Mesothelial cell of epicardium (in vitro differentiated cells): ENCODE measurements around the gene CDH13. TPM values are rescaled to one million over a fixed set of nuclear protein-coding genes. Genes with fewer than 3 reads are reported as not detected.
A peak's percentile ranks its signal among the peaks of the same experiment; 100 is the strongest.

Source experiments
- DNase-seq, 2 experiments: peaks; one replicate each; pipeline ENCODE4 v3.0.0; 2021; ENCODE audit warnings: low spot score in 2 of 2; ENCODE audit not compliant: unreplicated experiment in 2 of 2
- H3K27ac Mint-ChIP-seq: 2 replicates; pipeline ENCODE4 v1.8.0; 2021; ENCODE audit warnings: mixed read lengths
- H3K27me3 Mint-ChIP-seq: 2 replicates; pipeline ENCODE4 v1.8.0; 2021; ENCODE audit warnings: low read depth, mixed read lengths
- H3K36me3 Mint-ChIP-seq: 2 replicates; pipeline ENCODE4 v1.8.0; 2021; ENCODE audit warnings: mixed read lengths
- H3K4me1 Mint-ChIP-seq: 2 replicates; pipeline ENCODE4 v1.8.0; 2021; ENCODE audit warnings: mixed read lengths
- H3K4me3 Mint-ChIP-seq: 2 replicates; pipeline ENCODE4 v1.8.0; 2021; ENCODE audit warnings: mild to moderate bottlenecking, moderate library complexity, mixed read lengths
- H3K9me3 Mint-ChIP-seq: 2 replicates; pipeline ENCODE4 v1.8.0; 2021; ENCODE audit warnings: mixed read lengths
- total RNA-seq: library from RNA; stranded (reverse); gene quantifications from 3 replicates; pipeline ENCODE4 v1.2.1, GENCODE V29; 2021
- TF ChIP-seq, protein P1 (sequence below): fragments of 200-600 bp; sonication (generic); IDR thresholded peaks from one replicate; pipeline ENCODE4 v1.5.0; 2021; ENCODE audit warnings: antibody characterized with exemption; ENCODE audit not compliant: unreplicated experiment

The CDH13 gene
- total RNA-seq, 1 donor from 2014 or later, result 0.80 TPM

DNA sequence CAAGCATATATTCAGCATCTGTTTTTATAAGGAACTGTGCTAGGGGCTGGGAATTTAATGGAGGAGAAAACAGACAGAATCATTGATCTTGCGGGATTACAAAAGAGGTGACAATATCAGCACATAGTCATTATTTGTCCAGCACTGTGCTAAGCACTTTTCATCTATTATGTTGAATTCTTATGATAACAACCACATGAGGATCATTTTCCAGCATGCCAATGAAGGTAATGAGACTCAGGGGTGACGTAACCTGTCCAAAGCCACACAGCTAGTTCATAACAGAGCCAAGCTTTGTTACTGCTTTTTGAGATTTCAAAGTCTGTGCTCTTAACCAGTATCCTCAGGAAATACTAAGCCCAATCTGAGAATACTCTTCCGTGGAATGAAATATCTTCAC, 503.3 kb downstream of the CDH13 start:
- H3K27me3 Mint-ChIP-seq, result peaks cover 2% of the 10 kb centered on the region
- H3K4me3 Mint-ChIP-seq, result no peak overlapping the region
- no peak overlapping the region for H3K27ac Mint-ChIP-seq
- TF ChIP-seq, protein P1, sequence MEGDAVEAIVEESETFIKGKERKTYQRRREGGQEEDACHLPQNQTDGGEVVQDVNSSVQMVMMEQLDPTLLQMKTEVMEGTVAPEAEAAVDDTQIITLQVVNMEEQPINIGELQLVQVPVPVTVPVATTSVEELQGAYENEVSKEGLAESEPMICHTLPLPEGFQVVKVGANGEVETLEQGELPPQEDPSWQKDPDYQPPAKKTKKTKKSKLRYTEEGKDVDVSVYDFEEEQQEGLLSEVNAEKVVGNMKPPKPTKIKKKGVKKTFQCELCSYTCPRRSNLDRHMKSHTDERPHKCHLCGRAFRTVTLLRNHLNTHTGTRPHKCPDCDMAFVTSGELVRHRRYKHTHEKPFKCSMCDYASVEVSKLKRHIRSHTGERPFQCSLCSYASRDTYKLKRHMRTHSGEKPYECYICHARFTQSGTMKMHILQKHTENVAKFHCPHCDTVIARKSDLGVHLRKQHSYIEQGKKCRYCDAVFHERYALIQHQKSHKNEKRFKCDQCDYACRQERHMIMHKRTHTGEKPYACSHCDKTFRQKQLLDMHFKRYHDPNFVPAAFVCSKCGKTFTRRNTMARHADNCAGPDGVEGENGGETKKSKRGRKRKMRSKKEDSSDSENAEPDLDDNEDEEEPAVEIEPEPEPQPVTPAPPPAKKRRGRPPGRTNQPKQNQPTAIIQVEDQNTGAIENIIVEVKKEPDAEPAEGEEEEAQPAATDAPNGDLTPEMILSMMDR, result no peak
- H3K4me1 Mint-ChIP-seq, result peaks cover 2% of the 10 kb centered on the region
- H3K9me3 Mint-ChIP-seq, result peaks cover 20% of the 10 kb centered on the region
- DNase-seq, result no peak
- H3K36me3 Mint-ChIP-seq, result no peaks in the 10 kb centered on the region

DNA sequence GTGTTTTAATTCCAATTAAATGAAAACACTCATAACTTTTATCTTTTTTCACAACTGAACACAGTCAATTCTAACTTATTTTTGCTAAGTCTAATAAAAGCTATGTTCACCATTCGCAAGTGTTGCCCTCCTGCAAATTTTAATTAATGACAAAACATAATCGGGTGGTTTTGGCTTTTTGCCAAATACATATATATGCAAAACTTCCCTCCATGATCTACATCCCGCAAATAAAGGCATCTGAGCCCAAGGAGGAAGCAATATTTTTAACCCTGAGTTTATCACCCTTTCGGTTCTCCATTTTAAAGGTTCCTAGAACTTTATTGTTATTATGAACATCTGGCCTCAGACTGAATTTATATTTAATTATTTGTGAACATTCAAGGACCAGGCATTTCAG, 507.9 kb downstream of the CDH13 start:
- peaks cover 5% of the 10 kb centered on the region for H3K27me3 Mint-ChIP-seq
- TF ChIP-seq, protein P1, result no peak
- H3K36me3 Mint-ChIP-seq, result no peaks in the 10 kb centered on the region
- H3K4me1 Mint-ChIP-seq, result peaks cover 10% of the 10 kb centered on the region
- no peaks in the 10 kb centered on the region for H3K9me3 Mint-ChIP-seq
- no peak for DNase-seq
- no peak overlapping the region for H3K4me3 Mint-ChIP-seq
- no peak overlapping the region for H3K27ac Mint-ChIP-seq

DNA sequence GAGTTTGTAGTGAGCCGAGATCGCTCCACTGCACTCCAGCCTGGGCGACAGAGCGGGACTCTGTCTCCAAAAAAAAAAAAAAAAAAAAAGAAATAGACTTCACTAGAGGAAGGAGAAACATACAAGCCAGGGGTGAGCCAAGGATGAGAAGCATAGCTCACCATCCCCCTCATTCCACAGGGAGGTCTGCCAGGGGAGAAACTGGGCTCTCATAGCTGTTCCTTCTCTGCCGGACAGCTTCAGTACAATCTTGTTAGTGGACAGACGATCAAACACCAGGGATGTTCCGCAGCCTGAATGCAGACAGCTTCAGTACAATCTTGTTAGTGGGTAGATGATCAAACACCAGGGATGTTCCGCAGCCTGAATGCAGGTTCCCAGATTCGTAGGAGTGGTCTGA, 509.6 kb downstream of the CDH13 start:
- DNase-seq, result no peak
- H3K36me3 Mint-ChIP-seq, result no peaks in the 10 kb centered on the region
- H3K4me1 Mint-ChIP-seq, result peaks cover 10% of the 10 kb centered on the region
- H3K27me3 Mint-ChIP-seq, result peaks cover 5% of the 10 kb centered on the region
- no peak overlapping the region for H3K4me3 Mint-ChIP-seq
- H3K27ac Mint-ChIP-seq, result no peak overlapping the region
- no peaks in the 10 kb centered on the region for H3K9me3 Mint-ChIP-seq
- TF ChIP-seq, protein P1, result no peak

DNA sequence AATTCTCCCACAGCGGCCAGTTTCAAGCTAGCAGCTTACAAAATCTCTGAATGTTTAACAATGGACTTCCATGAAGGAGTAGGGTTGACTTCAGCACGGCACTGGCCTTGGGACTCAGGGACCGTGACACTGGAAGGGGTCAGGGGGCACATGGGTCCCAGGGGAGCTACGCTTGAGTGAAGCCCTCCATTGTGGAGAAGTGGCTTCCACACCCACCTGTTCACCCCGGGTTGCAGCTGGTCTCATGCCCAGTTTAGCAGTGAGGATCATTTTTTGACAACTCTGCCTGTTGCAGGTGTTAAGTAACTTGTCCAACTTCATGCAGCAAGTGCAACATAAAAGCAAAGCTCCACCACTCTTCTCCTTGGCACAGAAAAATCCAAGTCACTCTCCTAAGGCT, 510.2 kb downstream of the CDH13 start:
- Mint-ChIP-seq H3K27me3 (peaks cover 5% of the 10 kb centered on the region), H3K27ac (no peak overlapping the region), H3K4me1 (peaks cover 10% of the 10 kb centered on the region), H3K36me3 (no peaks in the 10 kb centered on the region), H3K9me3 (no peaks in the 10 kb centered on the region), H3K4me3 (no peak overlapping the region)
- no peak for DNase-seq
- TF ChIP-seq, protein P1, result no peak

DNA sequence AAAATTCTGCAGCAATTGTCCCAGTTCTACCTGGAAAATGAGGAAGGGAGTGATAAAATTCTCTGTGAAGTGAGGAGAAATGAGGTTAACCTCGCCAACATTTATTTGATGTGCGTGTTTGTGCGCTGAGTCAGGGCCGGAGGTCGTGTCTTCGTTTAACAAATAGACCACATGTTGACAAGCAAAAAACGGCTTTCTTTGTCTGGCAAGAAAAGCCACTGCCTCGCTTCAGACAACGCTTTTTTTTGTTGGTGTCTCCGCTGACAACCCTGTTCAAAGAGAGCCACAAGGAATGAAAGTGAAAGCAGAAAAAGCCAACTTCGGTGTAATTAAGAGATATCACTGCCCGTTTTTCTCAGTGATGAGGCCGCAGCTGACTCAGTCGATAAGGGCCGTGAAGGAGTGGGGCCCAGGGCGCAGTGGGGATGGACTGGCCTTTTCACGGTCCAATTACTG, 510.6 kb downstream of the CDH13 start:
- Mint-ChIP-seq H3K9me3 (no peaks in the 10 kb centered on the region), H3K4me3 (peak overlapping the region; percentile 50), H3K4me1 (peaks cover 10% of the 10 kb centered on the region)

More for the DNA sequence above, 510.6 kb downstream of the CDH13 start:
- TF ChIP-seq, protein P1, result no peak
- DNase-seq, result no peak
- Mint-ChIP-seq H3K27ac (peak overlapping the region; percentile 23), H3K27me3 (peaks cover 5% of the 10 kb centered on the region), H3K36me3 (no peaks in the 10 kb centered on the region)
